ENCODE data around the gene NTRK2.

- TF ChIP-seq CTCF (IDR thresholded peaks at IDR 0.05) (no peak), EP300 (IDR thresholded peaks at IDR 0.05) (no peak), POLR2A (IDR thresholded peaks at IDR 0.05) (no peak)
Observed at GRCh38 chr9:84815554-84815953, 146.0 kb downstream of the NTRK2 start.

Data from gastroesophageal sphincter (tissue), 3 donors.